Measurements from ENCODE around the gene PRKCH.
"Not testable (repeated sequence)": the region's sequence is repeated elsewhere in the genome, so short reads cannot be mapped to it uniquely, and the experiment has no call there.

Gene PRKCH

DNA sequence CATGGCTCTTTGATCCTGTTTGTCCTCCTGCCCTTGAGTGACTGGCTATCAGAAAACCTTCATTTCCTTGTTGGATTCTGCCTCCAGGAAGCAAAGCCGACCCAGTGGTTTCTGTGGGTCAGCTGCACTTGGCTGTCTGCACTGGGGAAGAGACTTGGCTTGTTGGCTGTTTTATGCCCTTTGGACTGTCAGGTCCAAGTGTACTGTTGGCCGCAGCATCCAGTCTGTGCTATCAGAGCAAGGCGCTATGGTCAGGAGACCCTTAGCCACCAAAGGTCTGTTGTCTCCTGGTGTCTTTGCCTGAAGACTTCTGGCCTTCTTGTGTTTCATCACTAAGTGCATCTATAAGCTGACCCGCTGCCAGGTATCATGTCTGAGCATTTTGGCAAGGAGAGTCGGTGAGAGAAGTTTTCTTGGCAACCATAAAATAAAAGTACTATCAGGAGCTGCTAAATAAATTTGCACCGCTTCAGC lies 196.6 kb downstream of the PRKCH start:
- no peak for DNase-seq

DNA sequence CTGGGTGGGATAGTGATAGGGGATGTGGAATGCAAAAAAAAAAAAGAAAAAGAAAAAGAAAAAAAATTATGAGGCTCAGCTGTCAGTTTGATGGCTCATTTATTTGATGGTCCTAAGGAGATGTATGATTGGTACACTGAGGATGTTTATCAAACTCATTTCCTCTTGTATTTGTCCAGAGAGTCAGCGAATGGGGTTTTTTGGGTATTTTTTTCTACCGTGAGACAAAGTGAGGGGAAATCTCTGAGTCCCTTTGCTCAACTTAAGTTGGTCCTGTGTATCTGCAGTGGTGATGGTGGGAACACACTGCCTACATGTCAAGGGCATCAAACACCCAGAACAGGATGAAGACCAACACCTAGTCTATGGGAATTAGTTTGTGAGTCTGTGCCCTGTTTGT lies 197.0 kb downstream of the PRKCH start:
- DNase-seq, result no peak

DNA sequence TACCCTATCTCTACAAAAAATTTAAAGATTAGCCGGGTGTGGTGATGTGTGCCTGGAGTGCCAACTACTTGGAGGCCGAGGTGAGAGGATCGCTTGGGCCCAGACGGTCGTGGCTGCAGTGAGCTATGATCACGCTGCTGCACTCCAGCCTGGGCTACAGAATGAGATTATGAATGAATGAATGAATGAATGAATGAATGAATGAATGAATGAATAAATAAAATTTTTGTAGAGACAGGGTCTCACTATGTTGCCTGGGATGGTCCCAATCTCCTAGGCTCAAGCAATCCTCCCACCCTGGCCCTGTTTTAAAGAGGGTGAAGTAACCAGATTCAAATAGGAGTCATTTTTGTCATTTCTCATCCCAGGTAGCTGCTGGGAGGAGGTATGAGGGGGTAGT lies 197.7 kb downstream of the PRKCH start:
- DNase-seq, result no peak

DNA sequence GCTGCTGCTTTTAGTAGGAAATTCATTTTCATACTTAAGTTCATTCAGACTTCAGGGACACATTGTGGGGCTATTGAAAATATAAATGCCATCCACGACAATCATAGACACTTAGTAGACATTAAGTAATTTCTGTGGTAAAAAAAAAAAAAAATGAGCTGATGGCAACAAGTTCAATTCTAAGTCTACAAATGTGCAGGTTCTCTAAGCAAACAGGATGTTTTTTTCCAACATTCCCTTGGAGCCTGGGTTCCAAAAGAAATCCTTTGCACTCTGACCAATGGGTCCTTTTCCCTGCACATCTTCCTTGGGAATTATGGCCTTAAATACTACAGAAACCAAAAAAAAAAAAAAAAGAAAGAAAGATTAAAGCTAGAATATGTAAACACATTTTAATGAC lies 198.4 kb downstream of the PRKCH start:
- no peak for DNase-seq

DNA sequence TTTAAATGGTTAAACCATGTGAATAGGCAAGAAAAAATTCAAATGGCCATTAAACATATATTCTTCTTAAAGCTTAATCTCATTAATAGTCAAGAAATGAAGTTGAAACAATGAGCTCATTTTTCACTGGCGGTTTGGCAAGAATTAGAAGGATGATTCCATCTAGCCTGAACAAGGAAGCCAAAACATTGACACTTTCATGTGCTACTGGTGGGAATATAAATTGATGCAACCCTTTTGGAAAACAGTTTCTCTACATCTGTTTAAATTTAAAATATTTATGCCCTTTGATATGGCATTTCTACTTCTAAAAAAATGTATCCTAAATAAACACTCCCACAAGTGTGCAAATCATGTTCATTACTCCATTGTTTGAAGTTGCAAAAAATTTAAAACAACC lies 199.2 kb downstream of the PRKCH start:
- DNase-seq, result no peak

DNA sequence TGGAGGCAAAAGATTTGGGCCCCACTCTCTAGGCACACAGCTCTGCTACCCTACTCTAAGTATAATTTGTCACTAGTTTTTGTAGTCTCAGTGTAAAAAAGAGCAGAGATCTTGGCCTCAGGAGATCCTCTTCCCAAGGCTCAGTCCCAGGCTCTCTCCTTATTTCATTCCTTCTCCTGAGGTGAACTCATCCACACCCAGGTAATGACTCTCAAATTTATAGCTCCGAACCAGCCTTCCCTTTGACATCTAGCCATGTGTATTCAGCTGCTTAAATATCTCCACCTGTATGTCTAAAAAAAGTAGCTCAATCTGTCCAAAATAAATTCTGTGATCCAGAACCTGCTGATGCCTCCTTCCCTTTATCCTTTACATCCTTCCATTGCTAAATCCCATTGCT lies 200.4 kb downstream of the PRKCH start:
- DNase-seq, result no peak

DNA sequence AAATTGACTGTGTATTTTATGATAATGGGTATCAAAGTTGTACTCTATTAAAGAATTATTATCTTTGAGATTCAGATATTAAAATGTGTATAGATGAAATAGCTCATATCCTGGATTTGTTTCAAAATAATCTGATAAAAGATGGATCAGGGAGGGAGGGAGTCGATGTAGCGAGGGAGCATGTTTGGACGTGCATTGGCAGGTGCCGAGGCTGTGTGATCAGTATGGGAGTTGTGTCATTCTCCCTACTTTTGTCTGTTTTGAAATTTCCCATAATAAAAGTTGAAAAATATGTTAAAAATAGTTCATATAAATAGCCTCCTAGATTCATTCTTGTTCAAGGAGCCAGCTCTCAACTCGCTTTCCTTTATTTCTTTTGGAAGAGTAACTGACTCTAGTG lies 202.4 kb downstream of the PRKCH start:
- DNase-seq, result no peak

DNA sequence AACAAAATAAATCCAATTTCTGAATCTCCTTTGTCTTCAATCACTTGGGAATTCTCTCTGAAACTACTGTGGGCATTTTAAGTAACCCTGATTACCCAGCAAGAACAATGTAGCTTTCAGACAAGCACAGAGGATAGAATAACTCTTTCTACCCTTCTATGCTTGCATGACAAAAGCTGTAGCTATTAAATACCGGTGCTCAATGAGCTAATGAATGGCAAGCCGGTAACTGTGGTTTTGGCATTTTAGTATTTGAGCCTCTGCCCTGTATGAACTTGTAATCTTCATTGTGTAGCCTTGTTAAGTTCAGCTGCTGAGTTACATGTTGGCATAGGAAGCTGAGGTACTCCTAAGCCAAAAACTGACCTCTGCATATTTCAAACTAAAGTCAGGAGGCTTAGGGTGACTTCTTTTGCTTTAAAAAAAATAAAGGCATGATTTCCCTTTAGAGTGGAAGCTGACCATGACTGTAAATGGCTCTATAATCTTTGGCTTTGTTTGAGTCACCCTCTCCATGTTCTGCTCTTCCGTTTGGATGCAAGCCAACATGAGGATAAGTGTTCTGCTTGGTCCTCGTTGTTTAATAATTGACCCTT lies 202.9 kb downstream of the PRKCH start:
- DNase-seq, result peak in 1 of 2 experiments; percentile 19

DNA sequence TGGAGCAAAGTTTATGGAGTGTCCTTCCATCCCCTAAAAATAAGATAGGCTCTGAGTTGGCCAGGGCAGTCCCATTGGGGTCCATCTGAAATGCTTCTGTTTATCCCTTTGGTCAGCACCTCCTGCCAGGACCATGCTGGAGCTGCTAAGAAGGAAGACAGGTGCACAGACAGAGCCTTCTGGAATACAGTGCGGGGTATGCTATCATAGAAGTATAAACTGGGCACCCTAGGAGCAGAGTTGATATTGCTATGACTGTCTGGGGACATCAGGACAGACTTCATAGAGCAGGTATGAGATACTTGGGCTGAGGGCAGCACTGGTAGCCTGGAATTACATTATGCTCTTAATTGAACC lies 203.5 kb downstream of the PRKCH start:
- DNase-seq, result no peak

DNA sequence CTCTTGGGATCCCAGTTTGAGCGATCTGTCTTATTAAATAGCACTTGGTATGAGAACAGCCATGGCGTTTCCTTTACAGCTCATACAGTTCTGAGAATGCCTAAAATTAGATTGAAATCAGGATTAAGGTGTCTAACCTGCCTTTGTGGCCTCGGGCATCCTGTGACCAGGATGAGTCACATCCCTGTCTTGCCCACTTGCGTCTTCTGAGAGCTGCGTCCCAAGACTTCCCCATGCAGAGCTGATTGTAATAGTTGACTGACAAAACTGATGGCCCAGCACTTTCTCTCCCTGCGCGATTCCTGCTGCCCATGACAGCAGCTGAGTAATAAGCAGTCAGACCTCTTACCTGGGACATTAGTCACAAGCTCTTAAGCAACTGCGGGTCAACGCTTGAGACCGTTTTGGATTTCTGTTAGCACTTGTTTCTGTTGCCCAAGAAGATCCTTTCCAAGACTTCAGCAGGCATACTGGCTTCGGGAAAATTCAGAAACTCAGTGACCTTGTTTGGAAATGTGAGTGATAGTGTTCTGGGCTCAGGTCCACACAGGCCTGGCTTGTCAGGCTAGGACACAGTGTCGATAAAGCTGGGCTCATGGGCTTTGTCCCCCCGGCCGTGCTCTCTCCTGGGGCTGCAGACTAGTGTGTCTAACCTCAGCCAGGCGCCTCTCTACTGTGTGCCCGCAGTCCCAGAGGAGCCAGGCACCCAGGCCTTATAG lies 204.1 kb downstream of the PRKCH start:
- DNase-seq, result no peak

DNA sequence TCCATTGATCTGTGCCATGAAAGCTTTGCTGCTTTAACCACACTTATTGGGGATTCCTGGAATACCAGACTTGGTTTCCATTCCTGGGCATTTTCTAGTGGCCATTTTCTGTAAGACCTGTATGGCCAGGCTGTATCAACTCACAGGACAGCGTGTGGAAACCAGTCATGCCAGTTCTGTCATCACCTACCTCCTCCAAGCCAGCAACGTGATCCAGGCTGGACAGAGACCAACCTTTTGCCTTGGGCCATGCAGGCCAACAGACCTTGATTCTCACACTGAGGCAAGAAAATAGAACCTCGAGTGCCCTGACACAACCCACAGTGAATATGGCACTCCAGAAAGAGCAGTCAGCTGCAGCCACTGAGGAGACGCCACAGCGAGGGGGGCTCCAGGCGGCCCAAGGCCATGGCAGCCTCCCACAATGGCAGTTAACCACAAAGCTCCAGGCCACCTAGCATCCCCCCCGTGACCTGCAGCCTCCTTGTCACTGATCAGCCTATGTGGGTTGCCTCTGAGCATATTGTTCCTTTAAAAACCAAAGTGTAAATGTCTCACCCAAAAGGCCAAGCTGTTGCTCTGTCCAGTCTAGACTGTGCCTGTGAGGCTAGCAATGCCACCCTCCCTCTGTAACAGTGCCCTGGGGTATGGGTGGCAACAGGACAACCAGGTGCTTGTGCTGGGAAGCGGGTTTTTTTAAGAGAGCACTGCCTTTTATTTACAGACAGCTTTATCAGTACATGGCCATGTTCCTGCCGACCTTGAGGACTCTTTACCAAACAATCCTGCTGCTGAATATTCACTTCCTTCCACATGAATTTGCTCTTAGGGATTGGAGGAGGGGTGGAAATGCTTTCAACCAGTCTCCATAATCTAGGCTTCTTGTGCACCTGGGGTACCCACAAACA lies 205.3 kb downstream of the PRKCH start:
- DNase-seq, result no peak

DNA sequence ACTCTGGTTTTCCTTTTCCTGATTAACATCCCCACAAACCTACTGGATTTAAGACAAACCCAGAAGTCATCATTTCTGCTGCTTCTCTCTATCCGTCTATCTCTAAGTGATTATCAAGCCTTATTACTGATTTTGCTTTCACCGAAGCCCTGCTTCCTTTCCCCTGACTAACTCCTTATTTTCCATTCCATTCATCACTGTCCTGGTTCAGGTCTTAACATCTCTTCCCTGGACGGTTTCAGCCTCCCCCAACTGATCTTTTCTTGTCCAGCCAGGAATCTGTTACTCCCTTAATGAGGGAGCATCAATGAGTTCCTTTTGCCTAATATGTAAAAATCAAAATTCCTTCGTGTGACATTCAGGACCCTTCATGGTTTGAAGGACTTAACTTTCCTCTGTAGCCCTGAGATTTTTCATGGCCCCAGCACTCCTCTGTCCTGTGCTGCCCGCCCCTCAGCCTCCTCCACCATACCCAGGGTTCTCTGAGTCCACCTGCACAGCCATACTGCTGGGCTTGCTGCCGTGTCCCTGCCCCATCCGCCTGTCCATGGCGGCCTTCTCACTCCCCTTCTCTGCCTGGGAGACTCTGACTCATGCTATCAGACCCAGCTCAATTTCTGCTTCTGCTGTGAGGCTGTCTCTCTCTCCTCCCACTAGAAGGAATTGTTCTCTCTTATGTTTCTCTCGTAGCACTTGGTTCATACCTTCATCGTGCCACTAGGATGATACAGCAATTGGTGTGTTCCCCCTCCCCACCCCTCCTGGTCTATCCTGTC lies 206.1 kb downstream of the PRKCH start:
- no peak for DNase-seq

DNA sequence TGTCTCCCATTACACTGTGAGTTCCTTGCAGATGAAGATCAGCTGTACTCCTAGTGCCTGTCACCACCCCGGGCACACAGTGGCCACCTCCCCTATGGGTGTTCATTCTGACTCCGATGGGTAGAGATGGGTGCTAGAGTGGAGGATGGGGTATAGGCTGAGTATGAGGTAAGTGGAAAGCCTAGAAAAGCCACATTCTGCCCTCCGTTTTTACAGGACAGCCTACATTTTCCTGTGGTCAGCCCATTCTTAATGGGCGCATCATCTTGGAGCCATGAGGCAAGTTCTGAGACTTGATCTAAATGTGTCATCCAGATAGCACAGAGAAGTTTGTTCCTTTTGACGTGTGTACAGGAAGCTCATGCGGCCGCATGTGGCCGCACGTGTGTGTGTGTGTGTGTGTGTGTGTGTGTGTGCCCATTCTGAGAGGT lies 207.2 kb downstream of the PRKCH start:
- DNase-seq, result no peak

DNA sequence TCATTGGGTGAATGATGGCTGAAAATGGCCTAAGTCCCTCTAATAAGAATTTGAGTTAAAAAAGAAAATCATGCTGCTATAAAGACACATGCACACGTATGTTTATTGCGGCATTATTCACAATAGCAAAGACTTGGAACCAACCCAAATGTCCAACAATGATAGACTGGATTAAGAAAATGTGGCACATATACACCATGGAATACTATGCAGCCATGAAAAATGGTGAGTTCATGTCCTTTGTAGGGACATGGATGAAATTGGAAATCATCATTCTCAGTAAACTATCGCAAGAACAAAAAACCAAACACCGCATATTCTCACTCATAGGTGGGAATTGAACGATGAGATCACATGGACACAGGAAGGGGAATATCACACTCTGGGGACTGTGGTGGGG lies 208.0 kb downstream of the PRKCH start:
- not testable (repeated sequence) for DNase-seq

DNA sequence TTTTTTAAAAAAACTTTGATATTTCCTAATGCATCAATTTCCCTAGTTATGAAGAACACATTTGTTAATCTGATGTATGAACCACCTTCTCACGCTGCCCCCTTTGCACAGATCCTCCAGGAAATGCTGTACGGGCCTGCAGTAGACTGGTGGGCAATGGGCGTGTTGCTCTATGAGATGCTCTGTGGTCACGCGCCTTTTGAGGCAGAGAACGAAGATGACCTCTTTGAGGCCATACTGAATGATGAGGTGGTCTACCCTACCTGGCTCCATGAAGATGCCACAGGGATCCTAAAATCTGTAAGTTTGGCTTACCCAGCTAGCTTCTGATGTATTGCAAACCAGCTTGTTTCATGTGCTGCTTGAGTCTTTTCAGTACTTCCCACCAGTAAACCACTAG lies 208.9 kb downstream of the PRKCH start:
- no peak for DNase-seq

DNA sequence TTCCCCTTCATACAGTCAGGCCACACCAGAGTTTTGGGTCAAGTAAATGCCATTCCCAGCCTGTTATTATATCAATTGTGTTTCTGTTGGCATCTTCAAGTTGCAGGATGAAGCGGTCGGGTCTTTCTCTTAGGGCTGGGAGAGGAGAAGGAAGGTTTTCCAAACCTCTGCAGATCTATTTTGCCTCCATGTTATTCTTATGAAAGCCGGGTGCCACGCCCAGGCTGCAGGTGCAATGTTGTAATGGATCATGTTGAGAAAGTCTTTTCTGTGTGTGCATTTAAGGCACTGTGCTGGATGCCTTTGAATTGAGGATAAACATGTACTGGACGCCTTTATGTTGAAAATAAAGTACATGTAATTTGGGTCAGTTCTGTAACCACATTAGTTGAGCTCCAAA lies 209.5 kb downstream of the PRKCH start:
- DNase-seq, result no peak

DNA sequence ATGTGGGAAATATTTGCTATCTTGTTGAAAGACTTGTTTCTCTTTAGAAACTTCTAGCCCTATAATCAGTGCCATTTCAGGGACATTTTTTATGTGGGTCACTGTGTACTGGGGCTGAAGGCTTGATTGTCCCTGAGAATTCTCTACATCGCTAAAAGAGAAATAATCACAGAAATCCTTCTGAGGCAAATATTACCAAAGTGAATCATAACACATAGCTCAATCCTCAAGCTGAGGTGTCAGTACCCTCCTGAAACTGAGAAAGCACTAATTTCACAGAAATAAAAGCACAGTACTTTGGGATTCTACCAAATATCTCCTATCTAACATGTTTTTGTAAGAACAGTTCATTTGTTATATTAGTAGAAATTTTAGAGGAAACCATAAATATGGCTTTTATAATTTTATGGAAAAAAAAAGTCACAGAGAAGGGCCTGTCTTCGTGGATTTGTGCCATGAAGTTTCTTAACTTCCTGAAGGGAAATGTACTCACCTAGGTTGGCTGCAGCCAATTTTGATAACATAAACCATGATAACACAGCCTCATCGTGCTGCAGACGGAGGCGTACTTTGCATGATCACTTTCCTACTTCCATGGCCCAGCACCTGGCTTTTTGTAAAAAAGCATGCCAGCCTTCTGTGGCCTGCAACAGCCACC lies 210.2 kb downstream of the PRKCH start:
- DNase-seq, result no peak

DNA sequence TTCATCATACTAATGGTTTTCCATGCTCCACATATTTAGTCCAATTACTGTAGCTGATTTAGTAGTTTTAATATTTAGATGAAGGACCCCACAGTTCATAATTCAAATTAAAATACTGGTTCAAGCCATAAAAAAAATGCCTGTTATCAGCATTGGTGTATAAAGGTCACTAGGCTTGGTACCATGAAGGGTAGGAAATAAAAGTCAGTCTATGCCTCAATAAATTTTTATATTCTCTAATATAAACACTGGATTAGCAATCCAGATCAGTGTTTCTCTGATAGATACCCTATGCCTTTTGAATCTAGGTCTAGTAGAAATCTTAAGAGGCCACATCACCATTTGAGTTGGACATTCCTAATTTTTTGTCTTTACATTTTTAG lies 210.7 kb downstream of the PRKCH start:
- DNase-seq, result no peak

DNA sequence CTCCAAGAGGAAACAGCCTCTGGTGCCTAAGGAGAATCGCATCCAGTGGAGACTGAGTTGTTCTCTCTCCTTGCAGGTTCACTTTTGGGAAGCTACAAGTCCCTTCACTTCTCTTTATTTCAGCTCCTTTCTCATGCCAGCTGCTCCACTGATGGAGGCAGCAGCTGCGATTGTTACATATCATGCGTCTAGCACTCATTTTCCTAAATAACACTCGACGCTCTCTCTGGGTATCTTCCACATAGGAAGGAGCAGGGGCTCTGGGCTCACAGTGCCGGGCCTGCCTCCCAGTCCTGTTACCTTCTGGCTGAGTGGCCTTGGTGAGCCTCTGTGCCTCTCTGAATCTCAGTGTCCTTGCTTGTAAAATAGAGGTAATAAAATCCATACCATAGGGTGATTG lies 211.4 kb downstream of the PRKCH start:
- no peak for DNase-seq

DNA sequence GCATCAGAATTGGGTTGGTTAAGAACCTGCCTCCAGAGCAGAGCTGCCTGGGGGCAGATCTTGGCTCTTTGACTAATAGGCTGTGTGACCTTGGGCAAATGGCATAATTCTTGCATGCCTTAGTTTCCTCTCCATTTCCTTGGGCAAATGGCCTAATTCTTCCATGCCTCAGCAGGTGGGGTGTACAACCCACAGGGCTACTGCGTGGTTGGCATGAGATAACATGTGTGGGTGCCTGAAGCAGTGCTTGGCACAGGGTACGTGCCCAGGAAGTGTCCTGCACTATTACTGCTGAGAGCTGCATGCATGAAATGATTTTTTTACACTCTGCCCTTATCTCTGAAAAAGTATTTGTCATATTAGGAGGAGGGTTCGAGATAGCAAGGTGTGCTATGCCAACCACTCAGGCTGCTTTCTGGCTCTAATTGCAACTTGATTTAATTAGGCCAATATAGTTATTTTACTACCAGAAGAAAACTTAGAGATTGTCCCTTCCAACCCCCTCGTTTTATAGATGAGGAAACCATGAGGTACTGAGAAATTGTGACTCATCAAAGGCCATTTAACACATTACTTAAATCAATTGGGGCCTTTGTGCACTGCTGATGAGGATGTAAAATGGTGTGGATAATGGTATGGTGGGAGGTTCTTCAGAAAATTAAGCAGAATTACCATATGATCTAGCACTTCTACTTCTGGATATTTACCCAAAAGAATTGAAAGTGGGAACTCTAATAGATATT lies 212.3 kb downstream of the PRKCH start:
- DNase-seq, result no peak

DNA sequence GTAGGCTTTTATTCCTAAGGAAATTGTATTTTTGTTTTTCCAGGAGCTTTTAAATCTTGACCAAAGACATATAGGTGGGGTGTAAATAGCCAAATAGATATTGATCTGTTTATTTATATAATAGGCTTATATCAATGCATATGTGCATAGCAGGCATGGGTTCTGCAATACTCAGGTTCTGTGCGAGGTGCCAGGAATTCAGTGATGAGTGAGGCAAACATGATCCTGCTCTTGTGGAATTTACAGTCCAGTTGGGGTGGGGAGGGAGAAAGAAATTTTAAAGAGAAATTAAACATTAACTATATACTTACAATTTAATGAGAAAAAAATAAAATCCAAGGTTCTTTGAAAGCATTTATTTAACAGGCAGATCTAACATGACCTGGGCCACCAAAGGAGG lies 213.7 kb downstream of the PRKCH start:
- no peak for DNase-seq

DNA sequence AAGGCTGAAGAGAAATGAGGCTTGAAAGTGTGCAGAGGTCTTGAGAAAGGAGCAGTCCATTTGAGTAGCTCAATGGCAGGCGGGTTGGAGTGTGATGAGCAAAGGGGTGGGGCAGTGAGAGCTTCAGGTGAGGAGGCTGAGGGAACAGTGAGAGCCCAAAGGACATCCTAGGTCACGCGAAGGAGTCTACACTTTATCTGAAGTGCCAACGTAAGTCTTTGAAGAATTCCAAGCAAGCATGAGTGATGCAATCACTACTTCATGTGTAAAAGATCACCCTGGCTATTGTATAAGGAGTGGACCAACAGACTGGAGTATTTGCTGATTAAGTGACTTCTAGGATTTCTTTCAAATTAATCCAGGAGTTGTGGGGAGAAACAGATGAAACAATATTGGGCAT lies 214.1 kb downstream of the PRKCH start:
- no peak for DNase-seq
